GOT3 (cell line): ENCODE measurements around the gene HEXD.
"Not testable (repeated sequence)": the region's sequence is repeated elsewhere in the genome, so short reads cannot be mapped to it uniquely, and the experiment has no call there.

ENCODE experiments used
- DNase-seq: peaks from one replicate; lab custom pipeline; 2025; ENCODE audit warnings: mixed read lengths; lab: John Stamatoyannopoulos, UW

Gene HEXD

GRCh38 chr17:82382220-82382932, 35.8 kb upstream of the HEXD start:
- not testable (repeated sequence) for DNase-seq

- no peak for DNase-seq
Measured at GRCh38 chr17:82382933-82383255, 35.3 kb upstream of the HEXD start.

GRCh38 chr17:82383411-82383810, 34.7 kb upstream of the HEXD start:
- DNase-seq = no peak

GRCh38 chr17:82384051-82384729, 34.0 kb upstream of the HEXD start:
- DNase-seq = no peak

GRCh38 chr17:82384730-82385481, 33.2 kb upstream of the HEXD start:
- DNase-seq = no peak

GRCh38 chr17:82385559-82386254, 32.4 kb upstream of the HEXD start:
- no peak for DNase-seq

GRCh38 chr17:82386255-82386831, 31.8 kb upstream of the HEXD start:
- DNase-seq = no peak

- DNase-seq = no peak
Measured at GRCh38 chr17:82386881-82387704, 31.1 kb upstream of the HEXD start.

- no peak for DNase-seq
Measured at GRCh38 chr17:82387705-82388106, 30.4 kb upstream of the HEXD start.

- DNase-seq = no peak
Measured at GRCh38 chr17:82388223-82388921, 29.8 kb upstream of the HEXD start.

GRCh38 chr17:82388922-82389283, 29.2 kb upstream of the HEXD start:
- DNase-seq = no peak

- no peak for DNase-seq
Measured at GRCh38 chr17:82389379-82389778, 28.8 kb upstream of the HEXD start.

- DNase-seq = no peak
Measured at GRCh38 chr17:82390015-82390859, 27.9 kb upstream of the HEXD start.

- no peak for DNase-seq
Measured at GRCh38 chr17:82390860-82391435, 27.2 kb upstream of the HEXD start.

- no peak for DNase-seq
Measured at GRCh38 chr17:82391496-82392066, 26.6 kb upstream of the HEXD start.

GRCh38 chr17:82392209-82392920, 25.8 kb upstream of the HEXD start:
- DNase-seq = no peak

GRCh38 chr17:82392941-82393340, 25.2 kb upstream of the HEXD start:
- DNase-seq = no peak

- DNase-seq = no peak
Measured at GRCh38 chr17:82394278-82394677, 23.9 kb upstream of the HEXD start.
